Trophoblast cell (in vitro differentiated cells and primary cell): ENCODE measurements around the gene PRLR.

Experiments
- DNase-seq, 2 donors: peaks; one replicate each; pipeline ENCODE4 v3.0.0-alpha.2; 2016
- H2AFZ ChIP-seq: 2 replicates; pipeline ENCODE4 v1.6.1; 2013; ENCODE audit warnings: low read length, moderate library complexity, mild to moderate bottlenecking; ENCODE audit not compliant: insufficient read depth, poor library complexity
- H2AK5ac ChIP-seq: 2 replicates; pipeline ENCODE4 v1.6.1; 2013; ENCODE audit warnings: mild to moderate bottlenecking, low read length
- H2BK120ac ChIP-seq: 2 replicates; pipeline ENCODE4 v1.6.1; 2013; ENCODE audit warnings: low read length, mild to moderate bottlenecking, moderate library complexity; ENCODE audit not compliant: insufficient read depth, poor library complexity
- H2BK12ac ChIP-seq: 2 replicates; pipeline ENCODE4 v1.6.1; 2013; ENCODE audit warnings: mild to moderate bottlenecking, low read length, moderate library complexity
- H2BK5ac ChIP-seq: 2 replicates; pipeline ENCODE4 v1.6.1; 2013; ENCODE audit warnings: low read length, low read depth, moderate library complexity, mild to moderate bottlenecking; ENCODE audit not compliant: poor library complexity
- H3K14ac ChIP-seq: 2 replicates; pipeline ENCODE4 v1.6.1; 2013; ENCODE audit warnings: mild to moderate bottlenecking, low read length
- H3K18ac ChIP-seq: 2 replicates; pipeline ENCODE4 v1.6.1; 2013; ENCODE audit warnings: mild to moderate bottlenecking, low read length
- H3K23ac ChIP-seq: 2 replicates; pipeline ENCODE4 v1.6.1; 2013; ENCODE audit warnings: low read length
- H3K27ac ChIP-seq: 2 replicates; pipeline ENCODE4 v1.5.1; 2013; ENCODE audit warnings: low read depth, mild to moderate bottlenecking, inconsistent platforms, low read length, moderate library complexity
- H3K27me3 ChIP-seq: 2 replicates; pipeline ENCODE4 v1.6.1; 2013; ENCODE audit warnings: inconsistent platforms, mild to moderate bottlenecking, low read length, moderate library complexity; ENCODE audit not compliant: insufficient read depth
- H3K36me3 ChIP-seq, 2 experiments: 1 replicate in 1 of 2; 2 replicates in 1 of 2; pipeline ENCODE4 v1.6.1; 2013; ENCODE audit warnings: low read length in 2 of 2, mild to moderate bottlenecking in 2 of 2, moderate library complexity in 1 of 2; ENCODE audit not compliant: insufficient read depth in 2 of 2, control insufficient read depth in 1 of 2
- H3K4ac ChIP-seq: 2 replicates; pipeline ENCODE4 v1.6.1; 2013; ENCODE audit warnings: low read depth, mild to moderate bottlenecking, low read length, moderate library complexity
- H3K4me1 ChIP-seq, 2 experiments: 1 replicate in 1 of 2; 2 replicates in 1 of 2; pipeline ENCODE4 v1.6.1; 2013; ENCODE audit warnings: low read length in 2 of 2, mild to moderate bottlenecking in 2 of 2, moderate library complexity in 1 of 2; ENCODE audit not compliant: insufficient read depth in 2 of 2, control insufficient read depth in 1 of 2
- H3K4me2 ChIP-seq: 2 replicates; pipeline ENCODE4 v1.6.1; 2013; ENCODE audit warnings: inconsistent platforms, mild to moderate bottlenecking, low read length, moderate library complexity
- H3K4me3 ChIP-seq: 2 replicates; pipeline ENCODE4 v1.5.1; 2013; ENCODE audit warnings: mild to moderate bottlenecking, low read depth, low read length, inconsistent platforms
- H3K79me1 ChIP-seq: one replicate; pipeline ENCODE4 v1.6.1; 2013; ENCODE audit warnings: low read length
- H3K79me2 ChIP-seq: 2 replicates; pipeline ENCODE4 v1.6.1; 2013; ENCODE audit warnings: low read length, mild to moderate bottlenecking; ENCODE audit not compliant: control insufficient read depth, insufficient read depth, poor library complexity
- H3K9ac ChIP-seq: 2 replicates; pipeline ENCODE4 v1.6.1; 2013; ENCODE audit warnings: mild to moderate bottlenecking, low read length
- H3K9me3 ChIP-seq: 2 replicates; pipeline ENCODE4 v1.6.1; 2013; ENCODE audit warnings: low read depth, mild to moderate bottlenecking, control low read depth, inconsistent platforms, low read length; ENCODE audit not compliant: insufficient read depth
- H4K12ac ChIP-seq: 2 replicates; pipeline ENCODE4 v1.6.1; 2013; ENCODE audit warnings: low read depth, mild to moderate bottlenecking, low read length, moderate library complexity
- H4K8ac ChIP-seq: 2 replicates; pipeline ENCODE4 v1.6.1; 2013; ENCODE audit warnings: low read depth, mild to moderate bottlenecking, low read length, moderate library complexity
- H4K91ac ChIP-seq: one replicate; pipeline ENCODE4 v1.6.1; 2013; ENCODE audit warnings: low read depth, mild to moderate bottlenecking, low read length, moderate library complexity
- WGBS: extraction: QIAGEN DNeasy Blood & Tissue Kit; methylation state at CpG from one replicate; pipeline ENCODE4 v1.1.7; 2013; ENCODE audit warnings: missing lambda C conversion rate; ENCODE audit not compliant: insufficient read length, insufficient coverage; ENCODE audit errors: extremely low coverage; 5-methylcytosine and 5-hydroxymethylcytosine counted together

Gene PRLR

GRCh38 chr5:35095366-35095765 is 134.9 kb downstream of the PRLR start:
- H3K36me3 ChIP-seq: no peaks in the 10 kb centered on the region
- no peak overlapping the region for H2BK120ac ChIP-seq
- no peak overlapping the region for H2BK12ac ChIP-seq
- no peak overlapping the region for H3K9ac ChIP-seq
- H3K4me1 ChIP-seq: no peaks in the 10 kb centered on the region
- H3K27ac ChIP-seq: no peak overlapping the region
- H3K9me3 ChIP-seq: no peaks in the 10 kb centered on the region
- H3K18ac ChIP-seq: no peak overlapping the region
- H4K91ac ChIP-seq: no peak overlapping the region
- no peaks in the 10 kb centered on the region for H3K27me3 ChIP-seq
- no peak overlapping the region for H2AK5ac ChIP-seq
- no peaks in the 10 kb centered on the region for H3K79me1 ChIP-seq
- no peak overlapping the region for H2BK5ac ChIP-seq
- H3K14ac ChIP-seq: no peak overlapping the region
- no peaks in the 10 kb centered on the region for H3K79me2 ChIP-seq
- H3K4me3 ChIP-seq: no peak overlapping the region
- no peak for DNase-seq
- no CpG with 5 or more reads among the region's 3 CpGs for WGBS
- no peak overlapping the region for H3K4me2 ChIP-seq
- H3K4ac ChIP-seq: no peak overlapping the region
- no peak overlapping the region for H2AFZ ChIP-seq
- H4K12ac ChIP-seq: no peak overlapping the region
- no peak overlapping the region for H3K23ac ChIP-seq
- no peak overlapping the region for H4K8ac ChIP-seq

DNA sequence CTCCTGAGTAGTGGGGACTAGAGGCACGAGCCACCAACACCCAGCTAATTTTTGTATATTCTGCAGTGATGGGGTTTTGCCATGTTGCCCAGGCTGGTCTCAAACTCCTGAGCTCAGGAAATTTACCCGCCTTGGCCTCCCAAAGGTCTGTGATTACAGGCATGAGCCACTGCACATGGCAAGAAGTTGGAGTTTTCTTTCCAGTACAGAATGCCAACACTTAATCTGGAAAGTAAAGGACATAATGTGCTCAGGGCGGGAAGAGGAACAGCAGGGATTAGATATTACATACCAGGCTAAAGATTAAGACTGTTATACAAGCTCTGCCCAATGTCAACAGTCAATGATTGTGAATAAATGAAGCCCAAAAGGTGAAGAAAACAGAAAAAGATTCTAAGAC is 135.3 kb downstream of the PRLR start:
- H2BK120ac ChIP-seq: no peak overlapping the region

DNA sequence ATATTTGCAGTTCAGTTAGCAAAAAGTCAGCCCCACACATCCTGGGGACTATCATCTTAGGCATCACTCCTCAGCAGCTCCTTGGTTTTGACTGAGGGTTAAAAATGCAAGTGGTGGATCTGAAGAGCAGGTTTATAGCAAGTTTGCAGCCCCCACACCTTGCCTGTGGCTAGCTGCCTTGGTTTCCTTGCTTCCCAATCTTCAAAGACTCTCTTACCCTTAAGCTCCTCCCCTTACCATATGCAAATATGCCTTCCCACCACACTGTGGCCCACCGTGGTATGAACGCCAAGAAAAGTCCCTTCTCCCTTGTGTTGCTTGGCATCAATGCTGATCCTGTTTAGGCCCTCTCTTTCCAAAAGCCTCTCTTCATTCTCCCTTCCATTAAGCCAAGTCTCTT is 137.6 kb downstream of the PRLR start:
- H4K91ac ChIP-seq: no peak overlapping the region
- no peaks in the 10 kb centered on the region for H3K79me1 ChIP-seq
- H3K79me2 ChIP-seq: no peaks in the 10 kb centered on the region
- H2BK120ac ChIP-seq: no peak overlapping the region
- H3K27ac ChIP-seq: no peak overlapping the region
- no peak overlapping the region for H2AK5ac ChIP-seq
- H3K23ac ChIP-seq: no peak overlapping the region
- H4K8ac ChIP-seq: no peak overlapping the region
- H3K4me2 ChIP-seq: no peak overlapping the region
- H3K9ac ChIP-seq: no peak overlapping the region
- H4K12ac ChIP-seq: no peak overlapping the region
- DNase-seq: no peak
- no peaks in the 10 kb centered on the region for H3K4me1 ChIP-seq
- WGBS: no CpG with 5 or more reads among the region's 2 CpGs
- no peak overlapping the region for H2BK12ac ChIP-seq
- H2AFZ ChIP-seq: no peak overlapping the region
- no peaks in the 10 kb centered on the region for H3K27me3 ChIP-seq
- no peak overlapping the region for H3K4me3 ChIP-seq
- H3K36me3 ChIP-seq: no peaks in the 10 kb centered on the region
- H3K14ac ChIP-seq: no peak overlapping the region
- H3K4ac ChIP-seq: no peak overlapping the region
- H3K18ac ChIP-seq: no peak overlapping the region
- H3K9me3 ChIP-seq: no peaks in the 10 kb centered on the region
- H2BK5ac ChIP-seq: no peak overlapping the region

More for the DNA sequence above, 135.3 kb downstream of the PRLR start:
- H3K79me2 ChIP-seq: no peaks in the 10 kb centered on the region
- H2BK5ac ChIP-seq: no peak overlapping the region
- no peak overlapping the region for H3K4me2 ChIP-seq
- no peaks in the 10 kb centered on the region for H3K27me3 ChIP-seq
- no peak overlapping the region for H3K9ac ChIP-seq
- H2AK5ac ChIP-seq: no peak overlapping the region
- H4K8ac ChIP-seq: no peak overlapping the region
- no CpG with 5 or more reads among the region's 3 CpGs for WGBS
- no peak overlapping the region for H4K12ac ChIP-seq
- H3K14ac ChIP-seq: no peak overlapping the region
- H2BK12ac ChIP-seq: no peak overlapping the region
- H3K36me3 ChIP-seq: no peaks in the 10 kb centered on the region
- DNase-seq: no peak
- no peak overlapping the region for H3K4me3 ChIP-seq
- no peak overlapping the region for H3K23ac ChIP-seq
- no peak overlapping the region for H3K18ac ChIP-seq
- no peak overlapping the region for H2AFZ ChIP-seq
- no peaks in the 10 kb centered on the region for H3K9me3 ChIP-seq
- no peaks in the 10 kb centered on the region for H3K4me1 ChIP-seq
- no peak overlapping the region for H3K27ac ChIP-seq
- no peak overlapping the region for H4K91ac ChIP-seq
- H3K4ac ChIP-seq: no peak overlapping the region
- no peaks in the 10 kb centered on the region for H3K79me1 ChIP-seq

DNA sequence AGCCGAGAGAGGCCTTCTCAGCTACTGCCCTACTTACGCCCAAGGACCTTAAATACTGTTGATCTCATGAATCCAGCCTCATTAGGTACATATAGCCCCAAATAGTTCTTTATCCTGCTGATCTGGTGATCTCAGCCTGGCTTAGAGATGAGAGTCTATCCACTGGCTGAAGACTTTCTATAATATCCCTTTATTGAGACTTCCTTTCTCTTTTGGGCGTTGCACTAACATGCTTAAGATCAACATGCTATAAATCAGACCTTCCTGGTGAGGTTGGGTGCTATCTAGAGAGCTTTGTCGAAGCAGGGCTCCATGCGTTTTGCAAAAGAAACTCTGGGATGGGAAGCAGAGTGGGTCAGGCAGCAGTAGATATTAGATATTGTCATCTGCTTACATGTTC is 138.6 kb downstream of the PRLR start:
- H2BK120ac ChIP-seq: no peak overlapping the region
- H2BK5ac ChIP-seq: no peak overlapping the region
- H3K27me3 ChIP-seq: no peaks in the 10 kb centered on the region
- no peaks in the 10 kb centered on the region for H3K4me1 ChIP-seq
- no peak overlapping the region for H3K4ac ChIP-seq
- no peak for DNase-seq
- no peak overlapping the region for H3K14ac ChIP-seq
- no peak overlapping the region for H3K9ac ChIP-seq
- H3K18ac ChIP-seq: no peak overlapping the region
- no peak overlapping the region for H3K4me3 ChIP-seq
- no CpG with 5 or more reads among the region's 5 CpGs for WGBS
- H2BK12ac ChIP-seq: no peak overlapping the region
- H2AK5ac ChIP-seq: no peak overlapping the region
- no peaks in the 10 kb centered on the region for H3K36me3 ChIP-seq
- no peak overlapping the region for H2AFZ ChIP-seq
- no peak overlapping the region for H3K4me2 ChIP-seq
- no peaks in the 10 kb centered on the region for H3K79me2 ChIP-seq
- no peak overlapping the region for H4K12ac ChIP-seq
- H3K27ac ChIP-seq: no peak overlapping the region
- no peak overlapping the region for H4K91ac ChIP-seq
- H3K23ac ChIP-seq: no peak overlapping the region
- H3K79me1 ChIP-seq: no peaks in the 10 kb centered on the region
- no peaks in the 10 kb centered on the region for H3K9me3 ChIP-seq
- no peak overlapping the region for H4K8ac ChIP-seq
